K562 (cell line): ENCODE measurements around the gene EML5. TPM values are rescaled to one million over a fixed set of nuclear protein-coding genes. Genes with fewer than 3 reads are reported as not detected.

Experiments
- ATAC-seq: fragments of 200-7000 bp; cut with Tn5 transposase; 3 replicates; pipeline ENCODE4 v1.9.1; 2020; ENCODE audit warnings: moderate library complexity
- BruUV-seq: library from RNA; stranded (reverse); fragments of 400-500 nt; replicated peaks from 2 replicates; lab custom pipeline; 2021; lab: Mats Ljungman, UMichigan
- CTCF ChIA-PET: fragments of 300-600 bp; formaldehyde crosslinking; extraction: SDS; loops from one replicate; lab custom pipeline; 2021; ENCODE audit warnings: low intra/inter-chr PET ratio; lab: Yijun Ruan, JAX
- POLR2A ChIA-PET: fragments of 300-600, 350-650 bp; sonication (Branson Sonifier 250); formaldehyde crosslinking; extraction: SDS; loops from one replicate; lab custom pipeline; 2021; ENCODE audit warnings: antibody characterized with exemption, inconsistent platforms; lab: Yijun Ruan, JAX
- DNase-seq, 4 experiments: peaks; one replicate each; pipeline versions ENCODE4 v3.0.0 to v3.0.0-alpha.2; 2011 to 2018; ENCODE audit warnings: low spot score in 3 of 4, mixed read lengths in 3 of 4; ENCODE audit errors: extremely low read depth in 1 of 4
- FAIRE-seq: peaks from 2 replicates; lab custom pipeline; 2011; peaks lifted over from hg19 to GRCh38; lab: Jason Lieb, UNC
- H2AFZ ChIP-seq: 2 replicates; pipeline ENCODE4 v1.6.0; 2011; ENCODE audit warnings: low read depth, low read length, control low read depth, inconsistent platforms
- H3K27ac ChIP-seq: fragments of 200-600 bp; 3 replicates; pipeline ENCODE4 v1.8.0; 2011; ENCODE audit warnings: low read depth, mild to moderate bottlenecking, control low read depth, inconsistent platforms, low read length, moderate library complexity, mixed read lengths; ENCODE audit errors: extremely low read depth
- H3K27me3 ChIP-seq, 2 experiments: fragments of 300-600 bp in 1 of 2; 2 replicates in 1 of 2; 3 replicates in 1 of 2; pipeline versions ENCODE4 v1.6.0 to v1.8.0; 2011; ENCODE audit warnings: inconsistent platforms in 2 of 2, low read length in 2 of 2, mild to moderate bottlenecking in 1 of 2, mixed read lengths in 1 of 2, moderate library complexity in 1 of 2; ENCODE audit not compliant: control insufficient read depth in 2 of 2, insufficient read depth in 2 of 2
- H3K36me3 ChIP-seq: fragments of 300-600 bp; 3 replicates; pipeline ENCODE4 v1.8.0; 2011; ENCODE audit warnings: mild to moderate bottlenecking, low read length, inconsistent platforms; ENCODE audit not compliant: control insufficient read depth, insufficient read depth
- H3K4me1 ChIP-seq, 2 experiments: fragments of 200-600 bp in 1 of 2; replicated peaks in 1 of 2; 2 replicates in 1 of 2; 3 replicates in 1 of 2; pipeline versions ENCODE4 v1.5.1 to v1.8.0; 2011; ENCODE audit warnings: inconsistent platforms in 2 of 2, low read length in 2 of 2, mild to moderate bottlenecking in 1 of 2, mixed read lengths in 1 of 2, moderate library complexity in 1 of 2; ENCODE audit not compliant: control insufficient read depth in 2 of 2, insufficient read depth in 2 of 2
- H3K4me2 ChIP-seq: 2 replicates; pipeline ENCODE4 v1.6.1; 2011; ENCODE audit warnings: low read length, control low read depth, inconsistent platforms, mixed read lengths; ENCODE audit not compliant: insufficient read depth
- H3K4me3 ChIP-seq: fragments of 200-600 bp; sonication (generic), shearing (Covaris generic); 2 replicates; pipeline ENCODE4 v1.5.1; 2016; ENCODE audit warnings: control low read depth, inconsistent platforms
- H3K79me2 ChIP-seq: fragments of 200-600 bp; 3 replicates; pipeline ENCODE4 v1.8.0; 2011; ENCODE audit warnings: low read length, inconsistent platforms; ENCODE audit not compliant: control insufficient read depth, insufficient read depth
- H3K9ac ChIP-seq, 2 experiments: 2 replicates each; pipeline versions ENCODE4 v1.6.0 to v1.6.1; 2011; ENCODE audit warnings: low read depth in 2 of 2, low read length in 2 of 2, control low read depth in 1 of 2, inconsistent platforms in 1 of 2, mild to moderate bottlenecking in 1 of 2, mixed read lengths in 1 of 2; ENCODE audit not compliant: insufficient read depth in 1 of 2
- H3K9me1 ChIP-seq: one replicate; pipeline ENCODE4 v1.6.0; 2011; ENCODE audit warnings: inconsistent platforms, mild to moderate bottlenecking, low read length, moderate library complexity; ENCODE audit not compliant: control insufficient read depth, insufficient read depth
- H3K9me3 ChIP-seq: replicated peaks from 2 replicates; pipeline ENCODE4 v1.5.1; 2011; ENCODE audit warnings: low read depth, low read length, inconsistent platforms; ENCODE audit not compliant: control insufficient read depth, insufficient read depth
- H4K20me1 ChIP-seq: replicated peaks from 2 replicates; pipeline ENCODE4 v1.6.1; 2011; ENCODE audit warnings: low read length, inconsistent platforms, mixed read lengths; ENCODE audit not compliant: control insufficient read depth, insufficient read depth
- ATF1 ChIP-seq, 2 experiments: fragments of 450-650 bp in 1 of 2; IDR thresholded peaks; 2 replicates each; pipeline ENCODE4 v1.6.1; 2016; ENCODE audit warnings: missing compliant biosample characterization in 1 of 2, missing genetic modification characterization in 1 of 2
- CTCF ChIP-seq, 3 experiments: IDR thresholded peaks in 2 of 3; conservative IDR thresholded peaks in 1 of 3; 2 replicates each; pipeline ENCODE4 v1.5.1; 2011 to 2012; ENCODE audit warnings: low read length in 3 of 3, mild to moderate bottlenecking in 3 of 3, control low read depth in 2 of 3, improper control_type of control experiment in 1 of 3, inconsistent platforms in 1 of 3, low read depth in 1 of 3, mixed read lengths in 1 of 3, moderate library complexity in 1 of 3; ENCODE audit not compliant: insufficient read depth in 2 of 3
- FOSL1 ChIP-seq: fragments of 200-800 bp; sonication (Bioruptor generic); conservative IDR thresholded peaks from 2 replicates; pipeline ENCODE4 v1.6.1; 2016; ENCODE audit warnings: missing genetic modification characterization, missing compliant biosample characterization
- KLF1 ChIP-seq: fragments of 450-650 bp; IDR thresholded peaks from 2 replicates; pipeline ENCODE4 v1.6.1; 2016; ENCODE audit warnings: missing genetic modification characterization, missing compliant biosample characterization
- PYGO2 ChIP-seq: fragments of 450-650 bp; IDR thresholded peaks from 2 replicates; pipeline ENCODE4 v1.6.1; 2016; ENCODE audit warnings: mild to moderate bottlenecking, missing genetic modification characterization, moderate library complexity, missing compliant biosample characterization
- SMARCA4 ChIP-seq: fragments of 450-650 bp; IDR thresholded peaks from 2 replicates; pipeline ENCODE4 v1.6.1; 2016
- WGBS: fragments of 100-300 bp; shearing (Covaris generic); methylation state at CpG from one replicate; pipeline ENCODE4 v1.1.6; 2016; ENCODE audit warnings: low coverage, mixed read lengths; ENCODE audit not compliant: insufficient coverage; ENCODE audit errors: missing lambda C conversion rate; 5-methylcytosine and 5-hydroxymethylcytosine counted together
- in situ Hi-C: fragments of 300-500 bp; cut with MboI; formaldehyde crosslinking; loops from 4 replicates; pipeline ENCODE4 v1.15.0; 2018; ENCODE audit warnings: inconsistent platforms, mixed read lengths
- intact Hi-C: fragments of 100-400 bp; cut with micrococcal nuclease; formaldehyde crosslinking; loops from 2 replicates; pipeline ENCODE4 v1.14.2; 2022
- polyA plus RNA-seq, 8 experiments: library from polyadenylated mRNA; depleted of rRNA in 4 of 8; stranded (reverse) in 5 of 8; unstranded in 3 of 8; fragments of >200 nt; fragmentation: Nextera tagmentation in 2 of 8; fragmentation: Illumina TruSeq in 1 of 8; extraction: Ambion mirVana in 2 of 8; extraction: Trizol in 1 of 8; gene quantifications; 2 replicates each; pipeline versions ENCODE4 v1.2.1 to v1.2.3, GENCODE V29; 2011 to 2014; ENCODE audit warnings: inconsistent platforms in 1 of 8, missing spikeins in 1 of 8
- total RNA-seq, 7 experiments: library from RNA; depleted of rRNA in 6 of 7; stranded (reverse); fragments of >200 nt in 6 of 7; fragmentation: Illumina TruSeq in 2 of 7; extraction: Trizol in 2 of 7; gene quantifications; 2 replicates each; pipeline versions ENCODE4 v1.2.1 to v1.2.3, GENCODE V29; 2011 to 2021; ENCODE audit warnings: low replicate concordance in 1 of 7

The EML5 gene
- total and polyA plus RNA-seq, 9 of the 15 experiments (the other 6 are each of a cell fraction or from before 2014, with no cell fraction given) = 0.06 to 0.34 (median 0.22) TPM

- WGBS = 0% methylated on average over 2 of the region's 2 CpGs
- CTCF ChIA-PET = no interaction called here
These were observed 59.6 kb downstream of the EML5 start for GRCh38 chr14:88733121-88733520.

GRCh38 chr14:88729159-88729558, 63.6 kb downstream of the EML5 start:
- peak; percentile 70; the same call in 2 of the 3 replicates for ATAC-seq
- Histone ChIP-seq H3K4me1 (no peaks in the 10 kb centered on the region), H3K9ac (no peak overlapping the region), H3K9me1 (no peaks in the 10 kb centered on the region), H3K27ac (no peak overlapping the region), H2AFZ (no peak overlapping the region), H4K20me1 (no peaks in the 10 kb centered on the region), H3K4me3 (no peak overlapping the region), H3K9me3 (no peaks in the 10 kb centered on the region), H3K36me3 (no peaks in the 10 kb centered on the region), H3K79me2 (no peaks in the 10 kb centered on the region), H3K27me3 (no peaks in the 10 kb centered on the region), H3K4me2 (no peak overlapping the region)
- in situ Hi-C loops = no loop called here
- DNase-seq = peak in 2 of 4 experiments; percentile 1 to 3
- no TSS peak for BruUV-seq
- FAIRE-seq = no peak
- intact Hi-C loops = no loop called here
- ChIA-PET POLR2A (interaction anchor here (1.3 kb wide), 1 partner anchor 14 kb away, joined by 3 read pairs; no protein-coding TSS in a partner anchor), CTCF (no interaction called here)
- TF ChIP-seq KLF1 (tag) (no peak), CTCF (IDR thresholded peaks at IDR 0.05 in 2 of 3, conservative IDR thresholded peaks at IDR 0.05 in 1 of 3; ENCODE audit: insufficient read depth in 2 of 3, low read depth in 1 of 3, low read length in 3 of 3) (peak in 1 of 3 experiments; percentile 26; a peak in 3 of 6 replicates)

More at GRCh38 chr14:88733121-88733520, 59.6 kb downstream of the EML5 start:
- H2AFZ ChIP-seq = no peak overlapping the region
- no peaks in the 10 kb centered on the region for H3K79me2 ChIP-seq
- no peaks in the 10 kb centered on the region for H3K4me1 ChIP-seq
- no peaks in the 10 kb centered on the region for H3K36me3 ChIP-seq
- no peaks in the 10 kb centered on the region for H3K9me1 ChIP-seq
- TF ChIP-seq SMARCA4 (no peak), ATF1 (CRISPR knock-in tag; IDR thresholded peaks at IDR 0.05) (no peak), ATF1 (tag; IDR thresholded peaks at IDR 0.05) (no peak), PYGO2 (tag) (no peak), FOSL1 (tag) (no peak)
- no peak overlapping the region for H3K4me2 ChIP-seq
- POLR2A ChIA-PET = no interaction called here
- no TSS peak for BruUV-seq
- ATAC-seq = no peak
- in situ Hi-C loops = no loop called here
- H3K27ac ChIP-seq = no peak overlapping the region
- H3K9ac ChIP-seq = no peak overlapping the region
- no peak for FAIRE-seq
- no peak overlapping the region for H3K4me3 ChIP-seq
- H3K27me3 ChIP-seq = peaks cover 0 to 5% of the 10 kb centered on the region in 2 experiments; a peak in 1 of 5 replicates
- no peak for DNase-seq
- intact Hi-C loops = no loop called here
- H4K20me1 ChIP-seq = no peaks in the 10 kb centered on the region
- H3K9me3 ChIP-seq = no peaks in the 10 kb centered on the region
